ENCODE results near the gene MTNR1A.
"Not testable (repeated sequence)": the region's sequence is repeated elsewhere in the genome, so short reads cannot be mapped to it uniquely, and the experiment has no call there.

The MTNR1A gene

DNA sequence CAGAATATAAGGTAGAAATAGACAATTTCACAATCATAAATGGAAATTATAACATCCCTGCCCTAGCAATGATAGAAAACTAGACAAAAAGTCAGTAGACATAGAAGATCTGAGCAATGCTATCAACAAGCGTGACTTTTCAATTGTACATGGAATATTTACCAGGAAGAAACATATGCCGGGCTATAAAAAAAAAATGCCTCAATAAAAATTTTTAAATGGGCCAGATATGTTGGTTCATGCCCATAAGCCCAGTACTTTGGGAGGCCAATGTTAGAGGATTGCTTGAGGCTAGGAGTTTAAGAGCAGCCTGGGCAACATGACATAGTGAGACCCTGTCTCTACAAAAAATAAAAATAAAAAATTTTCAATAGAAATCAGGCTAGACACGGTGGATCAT is 5.3 kb upstream of the MTNR1A start:
- DNase-seq: no peak

DNA sequence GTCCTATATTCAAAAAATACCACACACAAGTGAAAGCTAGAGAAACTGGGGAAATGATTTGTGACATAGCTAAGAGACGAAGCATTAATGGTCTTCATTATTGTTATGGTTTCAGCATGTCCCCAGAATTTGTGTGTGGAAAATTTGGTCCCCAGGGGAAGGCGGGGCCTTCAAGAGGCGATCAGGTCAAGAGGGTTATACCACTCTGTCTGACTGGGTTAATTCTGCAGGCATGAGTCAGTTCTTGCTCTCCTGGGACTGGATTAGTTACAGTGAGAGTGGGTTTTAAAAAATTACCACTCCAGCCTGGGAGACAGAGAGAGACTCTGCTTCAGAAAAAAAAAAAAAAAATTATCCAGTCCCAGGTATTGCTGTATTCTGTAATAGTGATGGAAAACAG is 2.1 kb upstream of the MTNR1A start:
- no peak for DNase-seq

DNA sequence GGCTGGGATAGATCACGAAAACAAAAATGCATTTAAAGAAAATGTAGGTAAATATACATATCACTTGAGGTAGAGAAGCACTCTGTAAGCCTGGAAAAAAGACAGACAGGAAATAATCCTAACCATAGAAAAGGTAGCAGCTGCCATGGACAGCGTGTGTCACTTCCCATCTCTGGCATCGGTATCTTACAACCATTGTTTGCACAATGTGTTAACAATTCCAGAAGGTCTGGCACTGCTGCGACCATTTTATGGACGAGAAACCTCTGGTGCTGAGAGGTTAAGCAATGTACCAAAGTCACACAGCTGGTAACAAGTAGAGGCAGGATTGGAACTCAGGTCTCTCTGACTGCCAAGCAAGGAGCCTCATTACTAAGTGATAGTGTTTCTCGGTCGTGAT is 1.7 kb upstream of the MTNR1A start:
- DNase-seq: no peak

DNA sequence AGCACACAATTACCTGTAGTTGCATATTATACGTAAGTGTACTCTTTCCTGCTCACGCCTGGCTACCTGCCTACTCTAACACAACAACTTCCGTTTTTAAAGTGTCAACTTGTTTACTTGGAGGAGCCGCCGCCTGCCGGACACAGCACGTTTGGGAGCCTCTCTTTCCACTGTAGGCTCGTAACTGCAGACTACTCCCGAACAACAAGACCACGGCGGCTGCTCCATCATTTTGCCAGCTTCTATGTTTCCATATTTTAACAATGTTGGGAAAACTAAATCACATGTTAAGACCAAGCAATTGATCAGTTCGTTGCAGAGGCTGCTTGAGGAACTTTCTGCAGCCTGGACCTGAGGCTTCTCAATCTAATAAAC is 841 bp downstream of the MTNR1A start:
- no peak for DNase-seq

DNA sequence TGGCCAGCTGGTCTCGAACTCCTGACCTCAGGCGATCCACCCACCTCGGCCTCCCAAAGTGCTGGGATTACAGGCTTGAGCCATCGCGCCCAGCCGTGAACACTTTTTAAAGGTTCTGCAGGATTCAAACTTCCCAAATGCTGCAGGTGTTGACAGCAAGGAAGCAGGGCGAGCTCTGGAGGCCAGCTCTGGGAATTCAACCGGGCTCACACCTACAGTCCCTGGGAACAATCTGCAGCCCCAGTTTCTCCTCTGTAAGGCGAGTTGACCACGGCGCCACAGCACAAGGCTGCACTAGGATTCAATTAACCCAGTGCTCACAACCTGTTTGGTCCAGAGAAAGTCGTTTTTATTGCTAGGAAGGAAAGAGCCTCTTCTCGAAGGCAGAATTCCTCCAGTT is 1.6 kb downstream of the MTNR1A start:
- no peak for DNase-seq

DNA sequence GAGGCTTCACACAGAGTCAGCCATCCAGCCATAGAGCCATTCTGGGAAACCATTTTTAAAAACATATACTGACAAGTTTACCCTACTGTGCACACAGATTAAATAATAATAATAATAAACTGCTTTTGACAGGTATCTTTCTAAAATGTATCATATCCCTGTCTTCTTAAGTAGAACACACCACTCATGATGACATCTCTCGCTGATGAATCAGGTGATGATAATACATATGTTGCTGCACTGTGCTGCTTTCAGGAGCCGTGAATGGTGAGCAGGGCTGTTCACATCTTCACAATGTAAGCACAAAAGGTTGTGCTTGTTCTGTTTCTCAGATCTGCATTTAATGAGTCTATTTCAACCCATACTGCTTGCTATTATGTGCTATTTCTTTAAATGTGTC is 3.5 kb downstream of the MTNR1A start:
- no peak for DNase-seq

DNA sequence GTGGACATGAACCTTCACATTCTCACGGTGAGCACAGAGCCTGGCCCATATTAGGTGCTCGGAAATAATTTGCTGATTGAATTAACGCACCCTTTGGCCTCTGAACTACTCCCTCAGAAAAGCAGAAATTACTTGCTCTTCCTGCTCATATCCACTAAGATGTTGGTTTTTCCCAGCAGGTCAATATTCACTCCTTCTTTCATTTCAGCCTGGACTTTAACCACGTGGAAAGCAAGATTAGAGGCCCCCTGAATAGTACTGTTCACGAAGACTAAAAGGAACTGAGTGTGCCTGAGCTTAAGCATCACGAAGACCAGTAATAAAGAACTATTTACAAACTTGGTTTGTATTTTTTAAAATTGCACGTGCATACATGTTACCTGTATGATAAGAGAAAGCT is 9.9 kb downstream of the MTNR1A start:
- no peak for DNase-seq

DNA sequence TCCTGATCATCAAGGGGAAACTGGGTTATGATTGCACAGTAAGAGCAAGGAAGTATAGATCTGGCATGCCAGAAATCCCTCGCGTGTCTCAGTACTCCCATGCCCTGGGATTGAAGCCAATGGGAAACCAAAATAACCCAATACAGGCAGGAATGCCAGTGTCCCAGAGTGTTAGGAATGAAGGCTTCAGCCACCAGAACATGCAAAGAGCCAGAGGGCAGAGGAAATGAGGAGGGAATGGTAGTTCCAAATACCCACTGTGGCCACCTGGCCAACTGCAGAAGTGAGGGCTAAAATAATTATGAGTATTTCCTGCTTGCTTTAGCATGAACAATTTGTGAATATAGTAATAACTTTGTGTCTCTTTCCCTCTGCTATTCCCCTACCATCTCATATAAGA is 12.2 kb downstream of the MTNR1A start:
- DNase-seq: no peak

DNA sequence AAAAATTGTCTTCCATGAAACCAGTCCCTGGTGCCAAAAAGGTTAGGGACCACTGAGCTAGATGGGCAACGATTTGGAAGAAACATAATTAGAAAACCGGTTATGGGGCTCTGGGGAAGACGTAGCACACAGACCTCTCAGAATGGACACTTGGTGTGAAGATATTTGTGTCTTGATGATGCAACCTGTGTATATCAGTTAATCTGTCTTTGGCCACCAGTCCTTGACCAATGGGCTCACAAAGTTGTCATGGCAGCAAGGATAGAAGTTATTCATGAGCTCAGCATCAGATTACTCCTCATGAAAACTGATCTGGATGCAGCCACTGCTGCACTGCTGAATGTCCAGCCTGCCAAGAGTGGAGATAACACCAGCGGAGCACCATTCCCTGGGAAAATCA is 13.6 kb downstream of the MTNR1A start:
- DNase-seq: no peak

DNA sequence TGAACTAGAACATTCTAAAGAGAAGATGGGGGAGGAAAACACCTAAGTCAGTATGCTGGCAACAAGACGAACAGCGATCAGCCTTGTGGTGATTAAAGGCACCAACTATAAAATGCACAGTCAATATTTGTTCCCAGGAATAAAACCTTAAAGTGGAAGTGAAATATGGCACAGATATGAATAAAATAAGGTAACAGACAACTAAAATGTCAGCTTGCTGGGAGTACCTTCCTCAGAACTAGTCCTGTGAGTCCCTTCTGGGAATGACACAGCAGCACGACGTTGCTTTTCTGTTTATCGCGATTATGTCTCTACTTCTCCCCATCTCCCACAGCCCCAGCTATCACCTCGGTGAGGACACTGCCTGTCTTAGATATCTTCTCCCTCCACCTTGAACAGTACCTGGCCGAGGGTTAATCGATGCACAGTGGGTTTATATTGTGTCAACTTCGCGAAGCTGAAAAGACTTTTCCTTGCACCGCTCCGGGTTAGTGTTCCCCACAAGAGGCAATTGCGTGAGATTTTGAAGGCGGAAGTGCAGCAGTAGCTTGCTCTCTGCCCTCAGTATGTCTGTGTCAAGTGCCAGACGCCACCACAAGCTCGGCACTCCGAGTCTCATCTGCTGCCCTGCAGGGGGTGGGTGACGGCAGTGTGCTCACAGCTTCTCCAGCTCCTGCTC is 17.4 kb downstream of the MTNR1A start:
- no peak for DNase-seq

DNA sequence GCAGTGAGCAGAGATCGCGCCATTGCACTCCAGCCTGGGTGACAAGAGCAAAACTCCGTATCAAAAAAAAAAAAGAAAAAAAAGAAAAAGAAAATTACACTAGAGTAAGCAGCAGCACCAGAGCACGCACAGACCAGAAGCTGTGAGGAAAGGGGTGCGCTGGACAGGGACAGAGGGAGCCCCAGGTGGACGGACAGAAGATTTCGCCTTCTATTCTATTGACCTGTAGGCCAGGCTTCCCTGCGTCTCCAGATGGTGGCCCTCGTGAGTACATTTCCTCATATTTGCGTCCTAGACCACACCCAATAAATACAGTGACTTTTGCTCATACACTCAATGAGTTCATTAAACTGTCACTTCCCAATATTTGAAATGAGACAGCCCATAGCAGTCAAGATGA is 19.1 kb downstream of the MTNR1A start:
- DNase-seq: no peak

DNA sequence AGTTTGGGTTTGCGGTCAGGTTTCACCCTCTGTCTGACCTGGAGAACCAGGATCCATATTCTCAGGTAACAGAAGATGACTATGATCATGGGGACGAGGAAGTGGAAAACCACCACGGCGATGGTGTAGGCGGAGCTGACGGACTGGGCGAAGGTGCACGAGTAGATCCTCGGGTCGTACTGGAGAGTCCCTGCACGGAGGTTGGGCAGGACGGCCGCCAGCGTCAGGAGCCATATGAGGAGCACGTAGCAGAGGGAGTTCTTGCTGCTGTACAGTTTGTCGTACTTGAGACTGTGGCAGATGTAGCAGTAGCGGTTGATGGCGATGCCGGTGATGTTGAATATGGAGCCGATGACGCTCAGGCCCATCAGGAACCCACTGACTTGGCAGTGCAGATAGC is 21.3 kb downstream of the MTNR1A start:
- DNase-seq: no peak

DNA sequence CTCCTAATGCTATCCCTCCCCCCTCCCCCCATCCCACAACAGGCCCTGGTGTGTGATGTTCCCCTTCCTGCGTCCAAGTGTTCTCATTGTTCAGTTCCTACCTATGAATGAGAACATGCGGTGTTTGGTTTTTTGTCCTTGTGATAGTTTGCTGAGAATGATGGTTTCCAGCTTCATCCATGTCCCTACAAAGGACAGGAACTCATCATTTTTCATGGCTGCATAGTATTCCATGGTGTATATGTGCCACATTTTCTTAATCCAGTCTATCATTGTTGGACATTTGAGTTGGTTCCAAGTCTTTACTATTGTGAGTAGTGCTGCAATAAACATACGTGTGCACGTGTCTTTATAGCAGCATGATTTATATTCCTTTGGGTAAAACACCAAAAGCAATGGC is 31.4 kb downstream of the MTNR1A start:
- not testable (repeated sequence) for DNase-seq

DNA sequence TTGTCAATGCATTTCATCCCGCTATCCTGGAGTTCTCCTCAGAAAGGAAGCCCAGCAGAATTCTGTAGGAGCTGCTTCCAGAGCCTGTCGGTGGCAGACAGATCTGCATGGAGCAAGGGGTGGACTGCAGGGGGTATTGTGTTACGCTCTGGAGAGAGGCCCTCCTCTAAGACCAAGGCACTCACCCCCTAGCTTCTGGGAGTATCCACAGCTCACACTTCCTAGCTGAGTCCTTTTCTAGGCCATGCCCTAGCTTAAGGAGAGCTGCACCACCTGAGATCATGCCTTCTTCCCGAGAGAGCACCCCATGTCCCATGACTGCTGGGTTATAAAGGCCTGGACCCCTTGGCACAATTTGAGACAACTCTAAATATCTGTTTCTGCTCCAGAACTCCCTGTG is 39.1 kb downstream of the MTNR1A start:
- no peak for DNase-seq

DNA sequence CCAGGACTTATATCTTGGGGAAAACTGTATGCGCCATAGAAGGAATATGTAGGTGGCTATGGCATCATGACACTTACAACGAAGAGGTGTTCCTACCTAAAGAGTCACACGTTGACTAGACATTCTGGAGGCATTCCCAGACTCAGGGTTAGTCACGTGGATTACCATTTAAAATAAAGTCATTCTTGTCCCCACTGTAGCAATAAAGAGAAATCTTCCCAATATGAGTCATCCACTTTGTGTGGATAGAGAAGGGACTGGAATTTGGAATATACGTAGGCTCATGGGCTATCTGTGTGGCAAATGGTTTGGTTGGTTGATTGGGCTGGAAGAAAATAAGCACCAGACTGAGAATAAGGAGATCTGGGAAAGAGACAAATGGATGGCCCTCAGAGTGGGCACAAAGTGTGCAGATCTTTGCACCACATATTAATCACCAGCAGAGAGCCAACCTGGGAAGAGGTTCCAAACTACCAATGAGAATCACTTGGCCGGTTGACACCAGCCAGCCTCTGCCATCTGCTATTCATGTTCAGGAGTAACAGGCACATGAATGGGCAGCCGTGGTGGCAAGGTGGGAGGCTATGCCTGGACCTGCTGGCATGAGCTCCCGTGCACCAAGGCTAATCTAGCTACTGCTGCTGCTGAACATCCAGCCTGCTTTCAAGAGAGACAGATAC is 41.0 kb downstream of the MTNR1A start:
- DNase-seq: no peak

DNA sequence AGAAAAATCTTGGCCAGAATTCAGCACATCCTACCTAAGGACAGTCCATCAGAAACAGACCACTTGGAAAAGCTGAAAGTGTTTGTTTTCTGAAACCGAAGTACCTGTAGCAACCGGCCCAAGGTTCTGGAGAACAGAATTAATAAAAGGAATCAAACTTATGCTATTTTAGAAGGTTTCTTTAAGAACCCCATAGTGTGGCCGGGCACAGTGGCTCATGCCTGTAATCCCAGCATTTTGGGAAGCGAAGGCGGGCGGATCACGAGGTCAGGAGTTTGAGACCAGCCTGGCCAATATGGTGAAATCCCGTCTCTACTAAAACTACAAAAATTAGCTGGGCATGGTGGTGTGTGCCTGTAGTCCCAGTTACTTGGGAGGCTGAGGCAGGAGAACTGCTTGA is 50.6 kb downstream of the MTNR1A start:
- not testable (repeated sequence) for DNase-seq

DNA sequence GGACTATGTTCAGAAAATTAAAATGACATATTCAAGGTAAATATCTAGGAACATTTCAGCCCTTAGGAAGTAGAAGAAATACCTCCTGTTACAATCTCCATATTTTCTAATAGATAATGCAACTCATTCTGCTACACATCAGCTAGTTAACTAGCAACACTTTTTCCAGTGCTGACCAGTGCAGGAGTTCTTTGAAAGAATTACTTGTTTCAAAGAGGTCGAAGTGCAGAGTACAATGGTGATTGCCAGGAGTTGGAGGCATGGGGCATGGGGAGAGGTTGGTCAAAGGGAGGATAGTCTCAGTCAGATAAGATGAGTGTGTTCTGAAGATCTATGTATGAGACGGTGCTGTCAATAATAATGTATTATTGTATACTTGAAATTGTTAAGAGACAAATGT is 53.1 kb downstream of the MTNR1A start:
- DNase-seq: no peak

DNA sequence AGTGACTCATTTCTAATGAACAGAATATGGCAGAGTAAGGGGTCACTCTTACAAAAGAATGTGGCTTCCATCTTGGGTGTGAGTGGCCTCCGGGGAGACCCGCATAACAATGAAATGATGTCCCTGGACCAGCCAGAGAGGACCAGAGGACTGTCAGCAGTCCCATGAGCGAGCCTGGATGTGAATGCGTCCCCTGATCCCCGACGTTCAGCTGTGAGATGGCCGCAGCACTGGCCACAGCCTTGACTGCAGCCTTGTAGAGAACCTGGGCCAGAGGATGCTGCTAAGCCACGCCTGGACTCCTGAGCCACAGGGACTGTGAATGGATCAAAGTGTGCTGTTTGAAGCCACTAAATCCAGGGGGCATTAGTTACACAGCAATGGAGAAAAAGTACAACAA is 53.8 kb downstream of the MTNR1A start:
- no peak for DNase-seq

DNA sequence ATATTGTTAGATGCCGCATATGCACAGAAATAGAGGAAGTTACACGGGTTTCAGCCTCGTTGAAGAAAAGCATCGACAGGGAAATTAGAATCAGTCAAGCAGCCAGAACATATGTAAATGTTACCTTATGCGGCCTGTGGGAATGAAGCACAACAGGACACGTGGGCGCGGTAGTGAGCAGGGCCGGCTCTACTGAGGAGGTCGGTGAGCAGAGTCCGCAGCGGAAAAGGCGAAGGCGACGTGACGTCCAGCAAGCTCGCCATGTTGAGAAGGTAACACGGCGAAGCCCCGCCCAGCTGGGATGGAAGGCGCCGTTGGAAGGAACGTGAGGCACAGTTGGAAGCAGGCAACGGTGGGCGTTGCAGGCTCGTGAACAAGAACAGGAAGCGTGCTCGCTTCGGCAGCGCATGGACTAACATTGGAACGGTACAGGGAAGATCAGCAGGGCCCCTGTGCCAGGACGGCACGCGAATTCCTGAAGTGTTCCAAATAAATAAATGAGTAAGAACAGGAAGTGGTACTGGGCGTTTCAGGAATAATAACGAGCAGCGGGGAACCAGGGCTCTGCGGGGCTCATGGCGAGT is 54.6 kb downstream of the MTNR1A start:
- no peak for DNase-seq

DNA sequence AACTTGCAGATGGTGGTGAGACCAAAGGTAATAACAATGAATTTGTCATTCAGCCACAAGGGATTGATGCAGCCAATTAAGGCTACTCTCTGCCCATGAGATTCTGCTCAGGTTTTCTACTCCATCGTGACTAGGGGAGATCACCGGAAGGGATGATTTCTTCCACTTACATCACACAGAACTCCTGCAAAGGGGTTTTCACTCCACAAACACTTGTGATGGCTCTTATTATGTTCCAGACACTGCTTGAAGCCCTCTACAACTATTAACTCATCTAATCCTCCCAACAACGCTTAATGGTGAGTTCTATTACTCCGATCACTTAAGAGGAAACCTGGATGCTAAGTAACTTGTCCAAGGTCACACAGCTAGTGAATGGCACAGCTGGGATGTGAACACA is 55.9 kb downstream of the MTNR1A start:
- no peak for DNase-seq

DNA sequence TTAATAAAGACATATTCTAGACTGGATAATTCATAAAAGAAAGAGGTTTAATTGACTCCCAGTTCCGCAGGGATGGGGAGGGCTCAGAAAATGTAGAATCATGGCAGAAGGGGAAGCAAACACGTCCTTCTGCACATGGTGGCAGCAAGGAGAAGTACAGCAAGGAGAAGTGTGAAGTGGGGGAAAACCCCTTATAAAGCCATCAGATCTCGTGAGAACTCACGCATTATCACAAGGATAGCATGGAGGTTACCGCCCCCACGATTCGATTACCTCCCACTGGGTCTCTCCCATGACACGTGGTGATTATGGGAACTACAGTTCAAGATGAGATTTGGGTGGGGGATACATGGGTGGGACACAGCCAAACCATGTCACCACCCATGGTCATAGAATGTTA is 58.3 kb downstream of the MTNR1A start:
- no peak for DNase-seq

DNA sequence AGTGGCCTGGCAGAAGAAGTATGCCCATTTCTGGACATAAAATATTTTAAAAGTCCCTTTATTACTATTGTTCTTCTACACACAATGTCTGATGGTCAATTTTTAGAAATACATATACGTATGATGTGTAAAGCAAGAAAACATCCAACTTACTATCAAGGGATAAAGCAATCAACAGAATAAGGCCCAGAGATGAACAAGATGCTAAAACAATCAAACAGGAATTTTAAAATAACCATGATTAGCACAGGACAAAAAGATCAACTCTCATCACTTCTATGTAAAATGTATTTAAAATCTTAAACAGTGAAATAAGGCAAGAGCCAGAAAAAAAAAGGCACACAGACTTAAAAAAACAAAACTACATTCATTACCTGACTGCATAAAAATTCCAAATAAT is 60.9 kb downstream of the MTNR1A start:
- DNase-seq: no peak

DNA sequence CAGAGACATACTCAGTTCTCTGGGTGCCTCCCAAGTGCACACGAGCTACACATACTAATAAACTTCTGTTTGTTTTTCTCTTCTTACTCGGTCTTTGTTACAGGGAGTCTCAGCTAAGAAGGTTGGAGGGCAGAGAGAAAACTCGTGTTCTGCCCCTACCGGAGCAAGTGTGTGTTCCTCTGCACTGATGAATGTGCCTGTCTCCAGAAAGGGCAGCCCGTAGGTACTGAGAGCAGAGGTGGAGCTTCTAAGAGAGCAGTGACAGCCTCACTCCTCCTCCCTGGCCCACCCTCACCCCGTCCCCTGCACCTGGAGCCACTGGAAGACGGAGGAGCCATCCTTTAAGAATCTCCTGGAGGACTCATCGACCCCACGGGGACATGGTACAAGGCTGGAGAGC is 67.6 kb downstream of the MTNR1A start:
- no peak for DNase-seq

DNA sequence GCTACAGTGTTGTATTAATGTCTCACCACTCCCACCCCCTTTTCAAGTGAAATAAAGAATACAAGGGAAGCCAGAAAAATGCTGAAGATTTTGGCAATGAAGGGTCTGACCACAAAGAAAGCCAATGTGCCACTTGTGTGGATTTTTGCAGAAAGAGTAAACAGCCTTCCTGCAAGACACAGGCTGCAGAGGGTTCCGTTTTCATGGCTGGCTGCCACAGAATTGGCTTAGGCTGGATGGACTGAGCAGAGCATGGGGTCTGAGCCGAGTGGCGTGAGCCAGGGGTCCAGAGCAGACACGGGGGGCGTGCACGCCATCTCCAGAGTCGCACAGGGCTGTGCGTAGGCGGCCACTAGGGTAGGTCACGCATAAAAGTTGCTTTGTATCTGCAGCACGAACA is 69.2 kb downstream of the MTNR1A start:
- DNase-seq: no peak

DNA sequence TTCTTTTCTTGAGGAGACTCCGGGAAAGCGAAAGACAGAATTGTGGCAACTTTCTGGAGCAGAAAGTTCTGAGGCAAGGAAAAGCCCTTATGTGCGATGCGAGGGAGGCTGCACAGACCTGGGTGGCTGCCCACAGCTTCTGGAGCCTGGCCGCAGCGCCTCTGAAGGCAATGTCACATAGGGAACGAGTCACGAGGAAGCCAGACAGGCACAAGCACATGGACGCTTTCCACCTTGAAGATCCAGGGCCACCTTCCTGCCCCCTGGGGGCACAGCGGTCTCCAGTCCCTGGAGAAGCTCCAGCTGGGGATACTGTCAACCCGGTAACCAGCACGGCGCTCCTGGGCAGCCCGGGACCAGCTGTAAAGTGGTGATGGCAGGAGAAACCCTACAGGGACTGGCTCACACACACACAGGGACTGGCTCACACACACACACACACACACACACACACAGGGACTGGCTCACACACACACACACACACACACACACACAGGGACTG is 69.8 kb downstream of the MTNR1A start:
- DNase-seq: no peak

Measured in CD4-positive, alpha-beta T cell treated with Interleukin-4 for 4 hours (primary cell).